OCI-LY3 (cell line): ENCODE measurements around the gene ERCC8.

ENCODE experiments used
- H2AFZ ChIP-seq: fragments of 200-600, 300-600 bp; shearing (Covaris generic); 2 replicates; pipeline ENCODE4 v1.6.0; 2014; ENCODE audit warnings: antibody characterized with exemption, low read depth, low read length
- H3K27ac ChIP-seq: fragments of 200-600, 300-600 bp; sonication (generic); 2 replicates; pipeline ENCODE4 v1.5.1; 2014; ENCODE audit warnings: mild to moderate bottlenecking, low read length, moderate library complexity, mixed read lengths
- H3K27me3 ChIP-seq: fragments of 200-600, 300-600 bp; sonication (generic); 2 replicates; pipeline ENCODE4 v1.6.1; 2014; ENCODE audit warnings: low read depth, low read length, mixed read lengths
- H3K36me3 ChIP-seq: fragments of 200-600, 300-600 bp; sonication (generic); replicated peaks from 2 replicates; pipeline ENCODE3; 2014; ENCODE audit warnings: low read depth, low read length, mixed read lengths
- H3K4me1 ChIP-seq: fragments of 300-600, 200-600 bp; sonication (generic); 2 replicates; pipeline ENCODE4 v1.6.1; 2014; ENCODE audit warnings: low read length, mixed read lengths
- H3K4me2 ChIP-seq: fragments of 200-600, 300-600 bp; sonication (generic); 2 replicates; pipeline ENCODE4 v1.6.1; 2014; ENCODE audit warnings: low read length, mixed read lengths
- H3K4me3 ChIP-seq: fragments of 300-600, 200-600 bp; sonication (generic); 2 replicates; pipeline ENCODE4 v1.5.1; 2014; ENCODE audit warnings: antibody characterized with exemption, mild to moderate bottlenecking, low read length, moderate library complexity
- H3K79me2 ChIP-seq: fragments of 300-600, 200-600 bp; shearing (Covaris generic); 2 replicates; pipeline ENCODE4 v1.6.1; 2014; ENCODE audit warnings: mild to moderate bottlenecking, low read length, mixed read lengths
- H3K9ac ChIP-seq: fragments of 300-600, 200-600 bp; shearing (Covaris generic); 2 replicates; pipeline ENCODE4 v1.6.0; 2014; ENCODE audit warnings: mild to moderate bottlenecking, low read length, moderate library complexity
- H3K9me3 ChIP-seq: fragments of 200-600, 300-600 bp; shearing (Covaris generic); 2 replicates; pipeline ENCODE4 v1.6.1; 2014; ENCODE audit warnings: low read length, mixed read lengths; ENCODE audit not compliant: insufficient read depth
- H4K20me1 ChIP-seq: fragments of 200-600, 300-600 bp; sonication (generic); 2 replicates; pipeline ENCODE4 v1.6.1; 2016; ENCODE audit warnings: low read length, mixed read lengths; ENCODE audit not compliant: insufficient read depth
- EZH2phosphoT487 ChIP-seq: fragments of 200-600 bp; shearing (Covaris generic); IDR thresholded peaks from 2 replicates; pipeline ENCODE4 v1.6.1; 2018; ENCODE audit warnings: antibody characterized with exemption, mixed run types, low read depth
- TF ChIP-seq, protein P1 (sequence below): fragments of 200-600, 300-600 bp; sonication (generic); IDR thresholded peaks from 2 replicates; pipeline ENCODE4 v1.5.1; 2014; ENCODE audit warnings: antibody characterized with exemption, low read length, low read depth

Gene ERCC8

DNA sequence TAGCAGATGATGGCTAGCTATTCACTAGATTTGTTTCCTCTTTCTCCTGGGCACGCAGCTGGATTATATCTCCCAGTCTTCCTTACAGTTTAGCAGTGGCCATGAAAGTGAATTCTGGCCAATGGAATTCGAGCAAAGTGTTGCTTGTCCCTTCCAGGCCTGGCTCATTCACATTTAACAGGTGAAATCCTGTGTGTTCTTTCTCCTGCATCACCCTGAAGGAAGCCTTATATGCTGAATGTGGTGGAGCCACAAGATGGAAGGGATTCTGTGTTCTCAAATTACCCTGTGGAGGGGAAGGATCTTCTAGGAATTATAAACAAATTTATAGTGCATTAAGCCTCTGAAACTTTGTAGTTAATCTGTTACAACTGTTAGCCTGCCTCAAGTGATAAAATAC is 92.6 kb downstream of the ERCC8 start:
- Histone ChIP-seq H3K4me3 (no peak overlapping the region), H3K79me2 (no peaks in the 10 kb centered on the region), H3K27ac (no peak overlapping the region), H3K9me3 (no peaks in the 10 kb centered on the region), H3K36me3 (no peaks in the 10 kb centered on the region), H4K20me1 (no peaks in the 10 kb centered on the region), H3K4me2 (no peak overlapping the region), H2AFZ (no peak overlapping the region), H3K9ac (no peak overlapping the region), H3K4me1 (peaks cover 14% of the 10 kb centered on the region), H3K27me3 (no peaks in the 10 kb centered on the region)
- TF ChIP-seq, protein P1, sequence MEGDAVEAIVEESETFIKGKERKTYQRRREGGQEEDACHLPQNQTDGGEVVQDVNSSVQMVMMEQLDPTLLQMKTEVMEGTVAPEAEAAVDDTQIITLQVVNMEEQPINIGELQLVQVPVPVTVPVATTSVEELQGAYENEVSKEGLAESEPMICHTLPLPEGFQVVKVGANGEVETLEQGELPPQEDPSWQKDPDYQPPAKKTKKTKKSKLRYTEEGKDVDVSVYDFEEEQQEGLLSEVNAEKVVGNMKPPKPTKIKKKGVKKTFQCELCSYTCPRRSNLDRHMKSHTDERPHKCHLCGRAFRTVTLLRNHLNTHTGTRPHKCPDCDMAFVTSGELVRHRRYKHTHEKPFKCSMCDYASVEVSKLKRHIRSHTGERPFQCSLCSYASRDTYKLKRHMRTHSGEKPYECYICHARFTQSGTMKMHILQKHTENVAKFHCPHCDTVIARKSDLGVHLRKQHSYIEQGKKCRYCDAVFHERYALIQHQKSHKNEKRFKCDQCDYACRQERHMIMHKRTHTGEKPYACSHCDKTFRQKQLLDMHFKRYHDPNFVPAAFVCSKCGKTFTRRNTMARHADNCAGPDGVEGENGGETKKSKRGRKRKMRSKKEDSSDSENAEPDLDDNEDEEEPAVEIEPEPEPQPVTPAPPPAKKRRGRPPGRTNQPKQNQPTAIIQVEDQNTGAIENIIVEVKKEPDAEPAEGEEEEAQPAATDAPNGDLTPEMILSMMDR = no peak
- no peak for TF ChIP-seq EZH2phosphoT487

DNA sequence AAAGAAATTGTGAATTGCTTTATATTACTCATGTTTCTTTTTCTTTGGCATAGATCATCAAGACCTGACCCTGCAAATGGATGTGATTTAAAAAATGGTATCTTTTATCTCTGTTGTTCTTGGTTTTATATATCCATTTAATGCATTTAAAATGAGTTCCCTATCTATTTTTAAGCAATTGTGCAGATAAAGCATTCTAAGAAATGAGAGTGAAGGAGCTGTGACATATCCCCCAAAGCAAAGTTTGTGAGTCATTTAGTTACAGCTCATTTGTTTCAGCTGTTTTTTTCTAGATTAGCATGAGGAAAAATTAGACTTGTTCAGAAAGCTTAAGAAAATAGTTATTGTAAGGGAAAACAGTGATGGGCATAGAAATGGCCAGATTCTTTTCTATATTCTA is 93.2 kb downstream of the ERCC8 start:
- H2AFZ ChIP-seq = no peak overlapping the region
- no peak for TF ChIP-seq EZH2phosphoT487
- TF ChIP-seq, protein P1 = no peak
- no peaks in the 10 kb centered on the region for H3K79me2 ChIP-seq
- no peaks in the 10 kb centered on the region for H3K9me3 ChIP-seq
- no peak overlapping the region for H3K9ac ChIP-seq
- no peak overlapping the region for H3K4me2 ChIP-seq
- no peak overlapping the region for H3K4me3 ChIP-seq
- H3K27ac ChIP-seq = no peak overlapping the region
- peaks cover 14% of the 10 kb centered on the region for H3K4me1 ChIP-seq
- H4K20me1 ChIP-seq = no peaks in the 10 kb centered on the region
- no peaks in the 10 kb centered on the region for H3K27me3 ChIP-seq
- no peaks in the 10 kb centered on the region for H3K36me3 ChIP-seq

DNA sequence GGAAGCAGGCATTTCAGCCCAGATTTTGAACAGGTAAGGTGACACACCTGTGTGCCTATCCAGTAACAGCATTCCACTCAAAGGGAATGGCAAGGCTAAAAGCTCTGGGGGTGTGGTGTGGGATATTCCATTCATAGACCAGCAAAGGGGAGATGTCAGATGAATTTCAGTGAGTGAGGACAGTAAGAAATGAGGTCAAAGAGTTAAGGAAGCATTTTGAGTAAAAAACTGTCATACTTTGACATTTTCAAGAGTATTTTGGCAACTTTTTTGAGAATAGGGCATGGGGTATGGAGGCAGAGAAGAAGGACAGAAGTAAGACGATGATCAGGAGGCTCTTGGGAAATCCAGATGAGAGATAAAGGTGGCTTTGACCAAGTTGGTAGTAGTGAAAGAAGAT is 98.6 kb downstream of the ERCC8 start:
- Histone ChIP-seq H3K4me2 (no peak overlapping the region), H3K36me3 (no peaks in the 10 kb centered on the region), H3K9ac (no peak overlapping the region), H3K79me2 (peaks cover 5% of the 10 kb centered on the region; the same call in 1 of the 2 replicates), H3K9me3 (no peaks in the 10 kb centered on the region), H3K27ac (no peak overlapping the region), H3K4me1 (peaks cover 8% of the 10 kb centered on the region), H3K27me3 (peaks cover 4% of the 10 kb centered on the region; the same call in 1 of the 2 replicates), H4K20me1 (no peaks in the 10 kb centered on the region), H2AFZ (no peak overlapping the region), H3K4me3 (no peak overlapping the region)
- TF ChIP-seq, protein P1 = no peak
- no peak for TF ChIP-seq EZH2phosphoT487

DNA sequence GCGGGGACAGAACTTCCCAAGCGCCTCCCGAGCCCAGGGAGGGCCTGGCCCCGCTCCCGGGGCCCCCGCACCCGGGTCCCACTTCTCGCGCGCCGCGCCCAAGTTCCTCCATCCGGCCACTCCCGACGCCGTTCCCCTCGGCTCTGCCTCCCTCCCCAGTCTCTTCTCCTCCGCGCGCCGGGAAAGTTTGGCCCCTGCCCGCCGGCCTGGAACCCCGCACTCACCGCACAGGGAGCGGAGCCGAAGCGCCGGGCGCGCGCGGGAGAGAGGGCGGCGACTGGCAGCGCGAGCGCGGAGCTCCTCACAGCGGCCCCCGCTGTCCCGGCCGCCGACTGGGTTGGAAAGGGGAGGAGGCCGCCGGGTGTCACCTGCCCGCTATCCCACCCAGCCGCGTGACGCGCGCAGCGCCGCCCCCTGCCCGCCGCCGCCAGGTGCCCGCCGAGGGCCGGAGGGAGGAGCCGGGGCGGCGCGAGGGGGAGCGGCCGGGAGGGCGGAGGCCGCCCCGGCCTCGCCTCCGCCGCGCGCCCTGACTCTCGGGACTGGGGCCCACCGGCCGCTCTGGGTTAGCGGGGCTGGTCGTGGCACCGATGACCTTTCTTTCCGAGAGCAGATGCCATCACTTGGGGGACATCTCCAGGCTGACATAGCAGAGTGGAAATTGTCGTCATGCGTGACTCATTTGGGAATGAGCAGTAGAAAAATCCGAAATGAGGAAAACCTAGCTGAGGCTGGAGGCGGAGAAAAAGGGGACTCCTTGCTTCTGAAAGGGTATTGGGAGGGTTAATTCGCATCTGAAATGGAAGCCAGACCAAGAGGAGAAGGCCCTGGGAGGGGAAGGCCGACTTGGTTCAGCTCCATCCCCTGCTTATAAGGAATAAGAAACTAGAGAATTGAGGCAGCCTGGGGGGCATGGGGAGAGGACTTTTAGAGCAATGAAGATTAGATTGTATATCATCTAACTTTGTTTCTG is 100.6 kb downstream of the ERCC8 start, which contains the start of gene ELOVL7:
Gene ELOVL7 (minus strand): TSS at position 334 of the 970 bp plus-strand sequence. CDS start 56,872 bp downstream, outside the sequence.
- H3K36me3 ChIP-seq = no peaks in the 10 kb centered on the region
- H3K4me1 ChIP-seq = 0 out of 2 replicates have a peak, but pooled peaks cover 4% of the 10 kb centered on the region
- H3K4me2 ChIP-seq = peak within 1 kb of the TSS; percentile 90
- peaks cover 5% of the 10 kb centered on the region; the same call in 1 of the 2 replicates for H3K79me2 ChIP-seq
- peak within 1 kb of the TSS; percentile 9; the same call in 1 of the 2 replicates for H3K27ac ChIP-seq
- no peaks in the 10 kb centered on the region for H3K9me3 ChIP-seq
- peak within 1 kb of the TSS; percentile 96 for H3K4me3 ChIP-seq
- H2AFZ ChIP-seq = peak within 1 kb of the TSS; percentile 92
- H3K27me3 ChIP-seq = peaks cover 4% of the 10 kb centered on the region; the same call in 1 of the 2 replicates
- peak within 1 kb of the TSS; percentile 76 for H3K9ac ChIP-seq
- H4K20me1 ChIP-seq = no peaks in the 10 kb centered on the region
- TF ChIP-seq EZH2phosphoT487 = no peak
- TF ChIP-seq, protein P1 = peak; percentile 32; the same call in 1 of the 2 replicates
